Uterus (tissue), 4 donors: Measurements from ENCODE around the gene LFNG. TPM values are rescaled to one million over a fixed set of nuclear protein-coding genes. Genes with fewer than 3 reads are reported as not detected.

Experiments
- DNase-seq, 2 donors: peaks; one replicate each; pipeline ENCODE4 v3.0.0-alpha.2; 2019 to 2020
- H3K27ac ChIP-seq, 2 donors: fragments of 200-600 bp; sonication (generic); 1 replicate in 1 of 2; 2 replicates in 1 of 2; pipeline ENCODE4 v1.5.1; 2016 to 2018
- H3K27me3 ChIP-seq, 2 donors: fragments of 200-600 bp; sonication (generic); one replicate each; pipeline ENCODE4 v1.5.1; 2018 to 2019; ENCODE audit warnings: control low read depth in 1 of 2
- H3K36me3 ChIP-seq, 2 donors: fragments of 200-600 bp; sonication (generic); one replicate each; pipeline ENCODE4 v1.5.1; 2019; ENCODE audit warnings: control low read depth in 1 of 2
- H3K4me1 ChIP-seq, 2 donors: fragments of 200-600 bp; sonication (generic); one replicate each; pipeline ENCODE4 v1.5.1; 2018 to 2019; ENCODE audit warnings: control low read depth in 1 of 2
- H3K4me3 ChIP-seq, 2 donors: fragments of 200-600 bp; sonication (generic); 1 replicate in 1 of 2; 2 replicates in 1 of 2; pipeline ENCODE4 v1.5.1; 2018 to 2019; ENCODE audit warnings: mild to moderate bottlenecking in 1 of 2
- H3K9me3 ChIP-seq, 2 donors: fragments of 200-600 bp; sonication (generic); one replicate each; pipeline ENCODE4 v1.5.1; 2019; ENCODE audit warnings: control low read depth in 1 of 2
- CTCF ChIP-seq, 4 experiments: fragments of 200-600 bp in 2 of 4; fragments of 450-650 bp in 2 of 4; sonication (generic) in 2 of 4; IDR thresholded peaks; one replicate each; pipeline ENCODE4 v1.5.1; 2016 to 2019; ENCODE audit warnings: antibody characterized with exemption in 4 of 4, mild to moderate bottlenecking in 2 of 4, moderate library complexity in 1 of 4
- POLR2A ChIP-seq, 2 donors: fragments of 450-650 bp; IDR thresholded peaks; one replicate each; pipeline ENCODE4 v1.6.1; 2016; ENCODE audit warnings: antibody characterized with exemption in 2 of 2, mild to moderate bottlenecking in 1 of 2, moderate library complexity in 1 of 2
- intact Hi-C: fragments of 100-400 bp; cut with DNase I; formaldehyde crosslinking; loops from one replicate; pipeline ENCODE4 v1.15.1; 2023; ENCODE audit warnings: low total_unique reads
- total RNA-seq, 4 donors: library from RNA; depleted of rRNA in 3 of 4; stranded (reverse); fragments of >200 nt in 3 of 4; gene quantifications; one replicate each; pipeline versions ENCODE4 v1.1.0 to v1.2.4, GENCODE V29; 2014 to 2023
- donor health status: DM: yes; HTN: yes; CAD: no.

Gene LFNG
- total RNA-seq, 4 donors from 2014 or later: 2.3 to 30.5 (median 26.5) TPM; not detected in 1

DNA sequence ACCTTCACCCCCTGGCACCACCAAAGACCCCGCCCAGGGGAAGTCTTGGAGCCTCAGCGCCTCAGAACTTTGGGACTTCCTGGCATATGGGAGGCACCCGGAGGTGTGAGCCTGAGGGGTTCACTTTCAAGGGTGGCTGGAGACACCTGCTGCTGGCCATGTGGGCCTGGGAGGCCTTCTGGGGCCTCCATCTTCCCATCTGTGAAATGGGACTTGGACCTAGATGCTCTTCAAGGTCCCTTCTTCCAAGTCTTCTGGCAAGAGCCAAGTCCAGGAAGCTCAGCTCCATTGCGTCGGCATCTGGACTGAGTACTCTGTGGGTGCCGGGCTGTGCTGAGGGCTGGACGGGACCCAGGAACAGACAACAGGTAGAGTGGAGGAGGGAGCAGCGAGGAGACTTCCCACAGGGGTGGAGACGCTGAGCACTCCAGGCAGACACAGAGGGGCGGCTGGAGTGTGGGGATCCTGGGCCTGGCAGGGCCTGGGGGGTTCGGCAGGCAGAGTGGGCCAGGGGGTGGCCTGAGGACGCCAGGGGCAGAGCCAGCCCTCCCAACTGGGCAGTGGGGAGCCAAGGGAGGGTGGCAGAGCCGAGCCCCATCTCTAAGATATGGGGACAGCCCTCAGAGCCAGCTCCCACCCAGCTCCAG, 9.3 kb upstream of the LFNG start:
- Histone ChIP-seq H3K4me3 (no peak overlapping the region), H3K27ac (peak overlapping the region; percentile 12 to 45), H3K36me3 (no peaks in the 10 kb centered on the region), H3K4me1 (peaks cover 0 to 4% of the 10 kb centered on the region in 2 donors), H3K9me3 (no peaks in the 10 kb centered on the region), H3K27me3 (no peaks in the 10 kb centered on the region)
- DNase-seq: no peak
- intact Hi-C loops: no loop called here
- no peak for TF ChIP-seq CTCF (IDR thresholded peaks at IDR 0.05)
- TF ChIP-seq POLR2A (IDR thresholded peaks at IDR 0.05): no peak

DNA sequence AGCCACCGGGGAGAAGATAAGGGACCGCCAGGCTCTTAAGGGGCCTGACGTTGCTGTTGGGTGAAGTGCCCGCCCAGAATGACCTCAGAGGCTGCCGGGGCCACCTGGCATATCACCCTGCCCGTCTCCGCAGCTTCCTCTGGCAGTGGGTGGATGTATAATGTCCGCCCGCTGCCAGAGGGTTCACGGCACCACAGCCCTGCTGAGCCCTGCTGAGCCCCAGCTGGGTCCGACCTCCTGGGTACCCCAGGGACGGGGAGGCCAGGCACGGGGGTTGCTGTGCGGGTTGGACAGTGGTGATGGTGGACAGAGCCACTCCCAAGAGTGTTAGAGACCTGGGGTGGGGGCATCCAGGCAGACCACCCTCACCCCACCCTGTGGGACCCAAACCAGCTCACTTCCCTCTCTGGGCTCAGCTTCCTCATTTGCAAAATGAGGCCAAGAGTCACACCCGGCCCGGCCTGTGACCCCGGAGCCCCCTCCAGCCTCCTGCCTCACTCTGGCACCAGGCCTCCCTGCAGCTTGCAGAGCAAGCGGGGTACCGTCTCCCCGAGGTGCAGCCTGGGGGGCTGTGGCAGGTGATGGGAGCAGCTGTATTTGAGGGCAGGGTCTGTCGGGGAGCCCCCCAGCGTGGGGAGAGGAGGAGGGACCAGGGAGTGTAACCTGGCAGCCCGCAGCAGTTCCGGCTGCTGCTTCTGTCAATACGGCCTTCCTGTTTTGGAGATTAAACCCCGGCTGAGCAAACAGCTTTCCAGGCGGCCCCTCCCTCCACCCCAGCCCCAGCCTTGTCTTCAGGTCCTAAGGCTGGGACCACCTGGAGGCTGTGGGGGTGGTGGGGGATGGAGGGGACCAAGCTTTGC, 8.4 kb upstream of the LFNG start:
- DNase-seq: no peak
- no peaks in the 10 kb centered on the region for H3K9me3 ChIP-seq
- TF ChIP-seq CTCF (IDR thresholded peaks at IDR 0.05) (no peak), POLR2A (IDR thresholded peaks at IDR 0.05) (no peak)
- no peaks in the 10 kb centered on the region for H3K36me3 ChIP-seq
- no peaks in the 10 kb centered on the region for H3K27me3 ChIP-seq
- H3K4me3 ChIP-seq: no peak overlapping the region
- H3K4me1 ChIP-seq: peaks cover 0 to 4% of the 10 kb centered on the region in 2 donors
- intact Hi-C loops: no loop called here
- peak overlapping the region; percentile 45 to 63 for H3K27ac ChIP-seq

- H3K27me3 ChIP-seq: no peaks in the 10 kb centered on the region
- H3K36me3 ChIP-seq: no peaks in the 10 kb centered on the region
- no peak overlapping the region for H3K4me3 ChIP-seq
- intact Hi-C loops: no loop called here
- H3K9me3 ChIP-seq: no peaks in the 10 kb centered on the region
- H3K27ac ChIP-seq: peak overlapping the region; percentile 45 to 63
- no peak for TF ChIP-seq POLR2A (IDR thresholded peaks at IDR 0.05)
- TF ChIP-seq CTCF (IDR thresholded peaks at IDR 0.05): no peak
- H3K4me1 ChIP-seq: peaks cover 0 to 4% of the 10 kb centered on the region in 2 donors
- DNase-seq: no peak
These were observed 7.8 kb upstream of the LFNG start for GRCh38 chr7:2511769-2512168.

DNA sequence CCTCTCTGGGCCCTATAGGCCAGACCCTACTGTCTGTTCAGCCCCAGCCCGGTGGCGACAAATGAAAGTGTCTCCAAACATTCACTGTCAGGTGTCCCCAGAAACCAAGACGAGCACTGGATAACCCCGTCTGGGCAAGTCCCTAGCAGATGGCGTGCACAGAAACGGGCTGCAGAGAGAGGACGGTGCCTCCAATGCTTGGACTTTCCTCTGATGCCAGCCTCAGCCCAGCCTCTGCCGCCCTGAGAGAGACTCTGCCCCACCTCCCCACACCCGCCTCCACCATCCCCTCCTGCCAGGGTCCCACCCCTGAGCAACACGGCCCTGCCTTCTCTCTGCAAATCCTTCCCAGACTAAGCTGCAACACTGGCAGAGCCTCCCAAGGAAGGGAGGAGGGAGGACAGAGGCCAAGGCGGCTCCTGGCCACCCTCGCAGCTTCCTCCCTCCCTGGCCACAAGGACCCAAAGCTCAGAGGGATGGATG, 7.4 kb upstream of the LFNG start:
- no peak overlapping the region for H3K4me3 ChIP-seq
- H3K27me3 ChIP-seq: no peaks in the 10 kb centered on the region
- H3K9me3 ChIP-seq: no peaks in the 10 kb centered on the region
- peak overlapping the region in 1 of 2 donors; percentile 63 for H3K27ac ChIP-seq
- H3K4me1 ChIP-seq: peaks cover 0 to 4% of the 10 kb centered on the region in 2 donors
- intact Hi-C loops: no loop called here
- DNase-seq: no peak
- no peaks in the 10 kb centered on the region for H3K36me3 ChIP-seq
- TF ChIP-seq CTCF (IDR thresholded peaks at IDR 0.05) (no peak), POLR2A (IDR thresholded peaks at IDR 0.05) (no peak)

- peaks cover 0 to 4% of the 10 kb centered on the region in 2 donors for H3K4me1 ChIP-seq
- no peaks in the 10 kb centered on the region for H3K9me3 ChIP-seq
- no peaks in the 10 kb centered on the region for H3K36me3 ChIP-seq
- no peak for DNase-seq
- no peaks in the 10 kb centered on the region for H3K27me3 ChIP-seq
- H3K4me3 ChIP-seq: no peak overlapping the region
- TF ChIP-seq POLR2A (IDR thresholded peaks at IDR 0.05) (no peak), CTCF (IDR thresholded peaks at IDR 0.05) (no peak)
- no peak overlapping the region for H3K27ac ChIP-seq
- intact Hi-C loops: no loop called here
These were observed 6.9 kb upstream of the LFNG start for GRCh38 chr7:2512713-2513112.
